ENCODE results near the gene ID1.
"Not testable (repeated sequence)": the region's sequence is repeated elsewhere in the genome, so short reads cannot be mapped to it uniquely, and the experiment has no call there.

Gene ID1

GRCh38 chr20:31602779-31603441 is 2.2 kb upstream of the ID1 start:
- DNase-seq = peak; percentile 77

GRCh38 chr20:31603822-31604566 is 1.1 kb upstream of the ID1 start:
- peak; percentile 100 for DNase-seq

- DNase-seq = peak; percentile 61
Measured at GRCh38 chr20:31604567-31605030, 490 bp upstream of the ID1 start.

GRCh38 chr20:31605902-31606803 is 1.1 kb downstream of the ID1 start:
- peak; percentile 62 for DNase-seq

GRCh38 chr20:31606804-31607639 is 1.9 kb downstream of the ID1 start:
- DNase-seq = peak; percentile 94

- no peak for DNase-seq
Measured at GRCh38 chr20:31607640-31608250, 2.7 kb downstream of the ID1 start.

GRCh38 chr20:31608251-31608945 is 3.3 kb downstream of the ID1 start:
- peak; percentile 99 for DNase-seq

- not testable (repeated sequence) for DNase-seq
Measured at GRCh38 chr20:31612271-31612640, 7.2 kb downstream of the ID1 start.

GRCh38 chr20:31615416-31615815 is 10.3 kb downstream of the ID1 start:
- DNase-seq = no peak

- no peak for DNase-seq
Measured at GRCh38 chr20:31617432-31618104, 12.5 kb downstream of the ID1 start.

- DNase-seq = no peak
Measured at GRCh38 chr20:31620246-31620645, 15.2 kb downstream of the ID1 start.

GRCh38 chr20:31623123-31623505 is 18.0 kb downstream of the ID1 start:
- DNase-seq = not testable (repeated sequence)

GRCh38 chr20:31626534-31626933 is 21.4 kb downstream of the ID1 start:
- not testable (repeated sequence) for DNase-seq

- DNase-seq = not testable (repeated sequence)
Measured at GRCh38 chr20:31628057-31628456, 23.0 kb downstream of the ID1 start.

- DNase-seq = no peak
Measured at GRCh38 chr20:31630187-31630790, 25.2 kb downstream of the ID1 start.

GRCh38 chr20:31632548-31633338 is 27.7 kb downstream of the ID1 start:
- DNase-seq = no peak

GRCh38 chr20:31633339-31633914 is 28.3 kb downstream of the ID1 start:
- no peak for DNase-seq

GRCh38 chr20:31637660-31638059 is 32.6 kb downstream of the ID1 start, which contains the start of gene COX4I2:
COX4I2 (plus strand) TSS chr20:31637912; CDS start chr20:31639018, 1,106 bp downstream.
- DNase-seq = no peak

- DNase-seq = peak; percentile 69
Measured at GRCh38 chr20:31638317-31638716, 33.2 kb downstream of the ID1 start.
